Stimulated activated CD4-positive, alpha-beta T cell treated with anti-CD3 and anti-CD28 coated beads, Interleukin-15, amount 100 ng/mL, for 48 hours (primary cell): ENCODE data around the gene CTTN.

ENCODE experiments used
- DNase-seq, 2 donors: peaks; one replicate each; pipeline ENCODE4 v3.0.0-alpha.2; 2020; ENCODE audit warnings: low read depth in 2 of 2

CTTN gene

DNA sequence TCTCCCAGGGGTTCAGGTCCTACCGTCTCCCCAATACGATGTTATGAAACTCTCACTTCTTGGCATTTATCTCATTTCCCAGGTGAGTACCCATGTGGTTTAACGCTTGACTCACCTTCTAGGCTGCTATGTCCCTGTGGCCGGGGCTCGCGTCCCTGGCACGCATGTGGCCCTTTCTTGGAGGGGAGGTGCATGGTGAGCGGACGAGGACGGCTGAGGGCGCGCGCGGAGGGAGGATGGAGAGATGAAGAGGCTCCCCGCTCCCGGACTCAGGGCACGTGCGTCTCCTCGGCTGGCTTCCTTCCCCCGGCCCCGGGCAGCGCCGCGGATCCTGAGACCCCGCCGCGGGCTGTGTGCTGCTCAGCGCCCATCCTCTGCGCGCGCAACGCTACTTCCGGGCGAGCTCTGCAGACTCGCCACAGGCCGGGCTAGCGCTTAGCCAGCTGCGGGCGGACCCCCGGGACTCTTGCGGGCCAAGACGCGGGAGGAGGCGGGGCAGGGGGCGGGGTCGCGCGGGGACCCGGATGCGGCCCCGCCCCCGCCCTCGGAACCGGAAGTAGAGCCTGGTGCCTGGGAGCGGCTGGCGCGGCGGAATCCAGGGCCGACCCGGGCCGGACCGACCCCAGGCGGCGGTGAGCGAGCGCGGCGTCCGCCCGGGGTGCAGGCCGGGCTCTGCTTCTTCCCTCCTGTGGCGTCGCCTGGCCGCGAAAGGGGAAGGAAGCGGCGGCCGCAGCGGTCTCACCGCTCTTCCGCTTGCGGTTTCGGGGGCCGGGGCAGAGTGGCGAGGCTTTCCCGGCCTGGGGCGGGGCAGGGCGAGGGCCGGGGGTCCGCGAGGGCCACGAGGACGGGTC, at the start of gene CTTN:
TSS of gene CTTN (plus strand) at position 547 of the 851 bp plus-strand sequence. CDS start 8,769 bp downstream, outside the sequence.
- peak; percentile 41 to 66 for DNase-seq

GRCh38 chr11:70348608-70349007, 49.7 kb upstream of the CTTN start:
- DNase-seq = no peak

DNA sequence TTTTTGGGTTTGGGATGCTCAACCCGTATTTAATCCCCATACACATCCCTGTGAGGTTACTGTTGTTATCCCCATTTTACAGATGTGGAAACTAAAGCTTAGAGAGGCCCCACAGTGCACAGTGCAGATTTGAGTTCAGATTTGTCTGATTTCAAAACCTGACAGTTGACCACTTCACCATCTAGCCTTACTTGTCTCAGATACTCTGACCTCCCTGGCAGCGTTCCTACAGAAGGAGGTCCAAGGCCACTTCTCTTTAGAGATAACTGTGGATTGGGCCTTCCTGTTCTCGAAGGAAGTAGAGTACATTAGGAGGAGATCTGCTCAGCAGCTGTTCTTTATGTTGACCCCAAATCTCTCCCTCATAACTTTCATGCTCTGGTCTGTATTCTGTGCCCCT, 46.7 kb upstream of the CTTN start:
- no peak for DNase-seq

DNA sequence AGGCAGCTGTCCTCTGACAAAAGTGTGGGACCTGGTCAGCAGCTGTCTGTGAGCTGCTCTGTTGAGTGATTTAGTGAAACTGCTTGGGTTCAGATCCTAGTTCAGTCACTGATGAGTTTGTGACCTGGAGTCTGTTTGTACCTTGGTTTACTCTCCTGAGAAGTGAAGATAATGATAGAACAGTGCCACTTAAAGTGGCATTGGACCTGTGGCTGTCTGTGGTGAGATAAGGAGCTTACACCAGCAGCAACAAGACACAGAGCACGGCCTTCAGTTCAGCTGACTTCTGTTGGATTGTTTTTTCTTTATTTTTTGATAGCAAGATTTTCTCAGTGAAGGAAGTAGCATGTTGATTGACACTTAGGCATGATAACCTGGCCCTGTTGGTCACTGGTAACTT, 46.2 kb upstream of the CTTN start:
- no peak for DNase-seq

DNA sequence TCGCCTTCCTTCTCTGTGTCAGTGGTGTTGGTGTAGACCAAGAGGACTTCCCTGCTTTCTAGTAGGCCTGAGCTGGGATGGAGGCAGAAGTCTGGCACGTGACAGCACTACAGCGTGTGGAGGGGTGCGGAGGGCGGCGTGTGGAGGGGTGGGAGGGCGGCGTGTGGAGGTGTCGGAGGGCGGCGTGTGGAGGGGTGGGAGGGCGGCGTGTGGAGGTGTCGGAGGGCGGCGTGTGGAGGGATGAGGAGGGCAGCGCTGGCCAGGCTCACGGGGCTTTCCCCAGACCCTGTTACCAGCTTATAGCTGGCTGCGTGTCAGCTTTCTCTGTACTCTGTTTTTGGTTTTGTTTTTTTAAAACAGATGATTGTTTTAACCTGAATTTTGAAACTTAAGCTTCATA, 45.7 kb upstream of the CTTN start:
- DNase-seq = no peak

- no peak for DNase-seq
These were observed 45.0 kb upstream of the CTTN start for GRCh38 chr11:70353329-70353728.

- no peak for DNase-seq
These were observed 44.3 kb upstream of the CTTN start for GRCh38 chr11:70353900-70354568.

GRCh38 chr11:70354629-70355028, 43.7 kb upstream of the CTTN start:
- no peak for DNase-seq

DNA sequence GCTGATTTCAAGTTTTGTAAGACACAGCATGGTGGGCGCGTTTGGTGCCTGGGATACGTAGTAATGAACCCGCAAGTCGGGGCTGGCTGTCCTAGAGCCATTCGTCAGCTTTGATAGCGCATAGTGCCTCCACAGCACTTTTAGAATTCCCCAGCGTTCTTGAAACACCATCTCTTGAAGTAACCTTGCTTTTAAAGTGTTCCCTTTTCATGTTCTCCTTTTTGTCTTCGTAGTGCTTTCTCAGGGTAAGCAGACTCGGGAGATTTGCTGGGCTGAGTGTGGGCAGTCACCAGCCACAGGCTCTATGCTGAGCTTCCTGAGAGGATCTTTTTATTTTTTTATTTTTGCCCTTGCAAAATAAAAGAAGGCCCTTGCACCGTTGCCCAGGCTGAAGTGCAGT, 39.6 kb upstream of the CTTN start:
- no peak for DNase-seq

DNA sequence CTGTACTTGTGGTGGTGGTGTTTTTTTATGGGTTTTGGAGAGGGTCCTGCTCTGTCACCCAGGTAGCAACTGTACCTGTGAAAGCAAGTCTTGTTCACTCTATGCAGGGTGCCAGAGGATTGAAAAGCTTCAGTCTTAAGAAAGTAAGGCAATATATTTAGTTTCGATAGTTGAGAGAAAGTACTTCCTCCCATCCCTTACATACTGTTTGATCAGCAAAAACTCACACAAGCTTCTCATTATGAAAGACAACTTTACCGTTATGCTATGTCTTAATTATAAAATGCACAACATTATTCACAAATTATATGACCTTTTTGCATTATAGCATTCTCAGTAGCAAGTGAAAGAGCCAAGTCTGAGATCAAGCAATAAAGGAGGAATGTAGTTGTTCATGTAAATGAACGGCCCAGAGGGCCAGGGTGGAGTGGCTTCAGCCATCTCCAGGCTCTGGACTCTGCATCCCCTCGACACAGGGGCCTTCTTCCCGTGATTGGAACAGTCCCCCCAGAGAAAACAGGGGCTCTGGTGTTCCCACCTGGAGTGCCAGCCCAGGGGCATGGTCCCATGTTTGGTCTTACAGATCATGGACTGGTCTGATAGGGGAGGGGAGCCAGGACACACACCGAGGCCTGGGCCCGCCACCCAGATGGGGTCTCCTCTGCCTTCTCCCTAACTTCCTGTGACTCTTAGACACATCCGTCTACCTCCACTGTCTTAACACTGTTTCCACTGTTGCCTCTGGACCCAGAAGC, 38.7 kb upstream of the CTTN start:
- no peak for DNase-seq

GRCh38 chr11:70360211-70360610, 38.1 kb upstream of the CTTN start:
- no peak for DNase-seq

DNA sequence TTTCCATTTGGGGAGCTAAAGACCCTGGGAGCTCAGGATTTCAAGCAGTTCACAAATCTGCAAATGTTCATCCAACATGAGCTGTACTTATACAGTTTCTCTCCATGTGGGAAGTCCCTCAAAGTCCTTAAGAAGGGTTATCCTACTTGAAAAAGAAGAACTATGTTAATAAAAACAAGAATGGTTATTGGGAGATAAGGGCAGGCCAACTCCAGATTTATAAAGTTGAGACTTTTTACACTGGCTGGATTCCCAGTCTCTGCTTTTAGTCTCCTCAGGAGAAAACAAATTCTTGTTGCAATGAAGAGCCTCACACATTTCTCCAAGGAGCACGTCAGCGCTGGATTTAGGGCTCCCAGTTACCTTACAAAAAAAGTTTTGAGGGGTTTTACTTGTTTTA, 34.2 kb upstream of the CTTN start:
- no peak for DNase-seq

- DNase-seq = peak; percentile 56 to 73
These were observed 33.4 kb upstream of the CTTN start for GRCh38 chr11:70364745-70365543.

DNA sequence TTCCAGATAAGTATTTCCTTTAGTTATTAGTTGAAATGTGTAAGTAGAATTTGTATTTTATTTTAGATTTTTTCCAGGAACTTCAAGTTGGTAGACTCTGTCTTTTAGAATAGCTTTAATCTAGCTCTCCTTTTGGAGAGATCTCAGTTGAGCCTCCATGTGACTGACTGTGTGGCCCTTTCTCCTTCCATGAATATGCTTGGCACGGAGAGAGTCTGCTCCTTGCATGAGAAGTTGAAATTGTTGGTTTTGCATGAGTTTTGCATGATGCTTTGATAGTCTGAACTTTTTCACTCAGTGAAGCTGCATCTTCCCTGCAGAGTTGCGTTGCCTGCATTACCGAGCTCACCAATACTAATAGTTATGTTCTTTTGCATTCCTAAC, 32.8 kb upstream of the CTTN start:
- no peak for DNase-seq

DNA sequence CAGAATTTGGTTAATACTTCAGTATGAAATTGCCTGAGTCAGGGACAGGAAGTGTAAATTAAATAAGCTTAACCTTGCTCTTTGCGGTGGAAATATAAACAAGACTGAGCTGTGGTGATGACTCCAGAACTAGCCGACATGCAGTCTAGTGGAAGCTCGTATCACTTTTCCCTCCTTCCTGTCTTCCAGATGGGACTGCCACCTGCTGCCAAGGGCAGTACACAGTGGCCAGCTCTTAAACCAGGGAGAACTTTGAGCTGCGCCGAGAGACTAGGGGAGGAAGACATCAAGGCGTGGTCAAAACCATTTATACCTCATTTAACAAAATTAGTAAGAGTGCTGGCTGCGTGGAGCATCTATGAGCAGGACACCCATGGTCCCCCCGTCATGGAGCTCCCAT, 31.3 kb upstream of the CTTN start:
- DNase-seq = no peak

- DNase-seq = no peak
These were observed 29.4 kb upstream of the CTTN start for GRCh38 chr11:70368961-70369360.

- DNase-seq = no peak
These were observed 27.1 kb upstream of the CTTN start for GRCh38 chr11:70371241-70371640.

DNA sequence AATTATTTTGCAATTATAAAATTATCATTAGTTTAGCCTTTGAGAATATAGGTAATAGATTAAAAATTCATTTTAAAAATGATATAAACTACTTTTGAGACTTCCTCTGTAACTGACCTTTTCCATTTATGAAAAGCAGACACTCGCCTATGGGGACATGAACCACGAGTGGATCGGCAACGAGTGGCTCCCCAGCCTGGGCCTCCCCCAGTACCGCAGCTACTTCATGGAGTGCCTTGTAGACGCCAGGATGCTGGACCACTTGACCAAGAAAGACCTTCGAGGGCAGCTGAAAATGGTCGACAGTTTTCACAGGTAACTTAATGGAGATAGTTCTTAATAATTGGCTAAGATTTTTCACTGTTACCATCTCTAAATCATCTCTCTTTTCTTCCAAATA, 26.3 kb upstream of the CTTN start:
- no peak for DNase-seq

GRCh38 chr11:70376621-70377020, 21.7 kb upstream of the CTTN start:
- no peak for DNase-seq

GRCh38 chr11:70377645-70378044, 20.7 kb upstream of the CTTN start:
- no peak for DNase-seq

DNA sequence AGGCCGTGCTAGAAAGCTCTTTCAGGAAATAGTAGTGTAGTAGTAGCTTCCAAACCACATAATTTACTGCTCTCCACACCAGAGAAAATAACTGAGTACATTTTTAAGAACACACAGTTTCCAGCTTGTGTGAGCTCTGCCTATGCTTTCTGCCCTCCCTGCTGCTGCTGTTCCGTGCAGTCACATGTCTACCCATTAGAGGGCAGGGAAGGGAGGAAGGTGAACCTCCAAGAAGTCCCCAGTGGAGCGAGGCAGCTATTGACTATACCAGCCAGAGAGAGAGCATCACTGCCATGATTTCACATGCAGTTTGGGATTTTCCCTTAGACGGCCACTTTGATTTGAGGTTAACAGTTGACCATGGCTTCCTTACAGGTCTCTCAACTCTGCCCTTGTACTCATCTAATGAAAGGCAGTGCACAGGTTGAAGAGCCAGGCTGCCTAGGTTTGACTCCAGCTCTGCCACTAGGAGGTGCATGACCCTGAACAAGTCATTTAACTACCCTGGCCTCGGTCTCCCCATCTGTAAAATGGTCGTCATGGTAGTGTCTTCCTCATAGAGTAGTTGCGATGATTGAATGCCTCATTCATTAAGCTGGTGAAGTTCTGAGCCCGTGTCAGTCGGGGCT, 19.7 kb upstream of the CTTN start:
- no peak for DNase-seq
